Retina (tissue), 1 donor: ENCODE measurements around the gene H2BW1.
"Not testable (repeated sequence)": the region's sequence is repeated elsewhere in the genome, so short reads cannot be mapped to it uniquely, and the experiment has no call there.

Experiments
- DNase-seq: peaks from one replicate; pipeline ENCODE4 v3.0.0-alpha.2; 2016

The H2BW1 gene, protein sequence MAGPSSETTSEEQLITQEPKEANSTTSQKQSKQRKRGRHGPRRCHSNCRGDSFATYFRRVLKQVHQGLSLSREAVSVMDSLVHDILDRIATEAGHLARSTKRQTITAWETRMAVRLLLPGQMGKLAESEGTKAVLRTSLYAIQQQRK

DNA sequence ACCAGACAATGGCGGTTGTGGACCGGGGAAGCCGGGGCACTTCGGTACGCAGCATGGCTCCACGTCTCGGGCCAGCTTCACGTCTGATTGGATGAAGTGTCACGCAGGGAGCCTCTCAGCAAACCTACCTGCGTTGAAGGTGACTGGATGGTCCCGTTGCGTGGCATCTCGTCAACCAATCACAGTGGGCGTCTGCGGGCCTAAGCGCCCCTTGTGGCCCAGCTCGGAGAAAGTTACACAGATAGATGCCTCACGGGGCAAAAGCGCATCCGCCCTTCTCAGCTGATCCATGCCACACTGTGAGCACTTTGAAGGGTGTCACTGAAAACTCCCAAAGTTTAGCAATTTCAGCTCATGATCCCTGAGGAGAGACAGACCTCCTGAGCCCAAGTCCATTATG is at the start of gene H2BW1:
TSS of gene H2BW1 (minus strand) at position 103 of the 400 bp plus-strand sequence. CDS start 132 bp downstream, outside the sequence.
- no peak for DNase-seq

DNA sequence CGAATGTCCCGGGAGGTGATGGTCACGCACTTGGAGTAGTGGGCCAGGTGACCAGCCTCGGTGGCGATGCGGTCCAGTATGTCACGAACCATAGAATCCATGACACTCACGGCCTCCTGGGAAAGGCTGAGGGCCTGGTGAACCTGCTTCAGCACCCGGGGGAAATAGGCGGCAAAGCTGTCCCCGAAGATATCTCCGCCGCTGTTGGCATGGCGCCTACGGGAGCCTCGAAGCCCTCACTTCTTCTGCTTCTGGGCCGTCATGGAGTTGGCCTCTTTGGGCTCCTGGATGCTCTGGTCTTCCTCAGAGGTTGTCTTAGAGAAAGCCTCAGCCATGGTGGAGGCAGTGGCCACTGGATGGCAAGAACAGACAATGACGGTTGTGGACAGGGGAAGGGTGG is 49.1 kb upstream of the H2BW1 start:
- not testable (repeated sequence) for DNase-seq

DNA sequence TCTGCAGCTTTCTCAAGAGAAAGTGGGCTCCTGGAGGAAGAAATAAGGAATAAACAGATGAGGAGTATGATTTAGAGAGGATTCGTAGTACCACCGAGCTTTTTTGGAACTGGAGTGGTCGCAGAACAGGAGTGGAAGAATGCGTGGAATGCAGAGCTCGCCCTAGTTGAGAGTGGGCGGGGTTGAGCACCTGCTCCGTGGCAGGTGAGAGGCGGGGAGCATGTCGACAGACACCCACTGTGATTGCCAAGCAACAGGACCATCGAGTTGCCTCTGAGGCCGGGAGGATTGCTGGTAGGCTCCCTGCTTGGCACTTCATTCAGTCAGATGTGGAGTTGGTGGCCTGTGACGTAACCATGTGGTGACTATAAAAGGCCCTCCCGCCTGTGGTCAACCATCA is 41.4 kb upstream of the H2BW1 start:
- not testable (repeated sequence) for DNase-seq

DNA sequence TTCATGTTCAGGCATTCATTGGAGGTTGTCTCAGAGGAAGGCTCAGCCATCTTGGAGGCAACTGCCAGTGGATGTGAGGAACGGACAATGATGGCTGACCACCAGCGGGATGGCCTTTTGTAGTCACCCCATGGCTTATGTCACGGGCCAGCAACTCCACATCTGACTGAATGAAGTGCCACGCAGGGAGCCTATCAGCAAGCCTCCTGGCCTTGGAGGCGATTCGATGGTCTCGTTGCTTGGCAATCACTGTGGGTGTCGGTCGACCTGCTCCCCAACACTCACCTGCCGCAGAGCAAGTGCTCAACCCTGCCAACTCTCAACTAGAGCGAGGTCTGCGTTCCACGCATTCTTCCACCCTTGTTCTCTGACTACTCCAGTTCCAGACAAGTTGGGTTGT is 33.7 kb upstream of the H2BW1 start:
- no peak for DNase-seq

DNA sequence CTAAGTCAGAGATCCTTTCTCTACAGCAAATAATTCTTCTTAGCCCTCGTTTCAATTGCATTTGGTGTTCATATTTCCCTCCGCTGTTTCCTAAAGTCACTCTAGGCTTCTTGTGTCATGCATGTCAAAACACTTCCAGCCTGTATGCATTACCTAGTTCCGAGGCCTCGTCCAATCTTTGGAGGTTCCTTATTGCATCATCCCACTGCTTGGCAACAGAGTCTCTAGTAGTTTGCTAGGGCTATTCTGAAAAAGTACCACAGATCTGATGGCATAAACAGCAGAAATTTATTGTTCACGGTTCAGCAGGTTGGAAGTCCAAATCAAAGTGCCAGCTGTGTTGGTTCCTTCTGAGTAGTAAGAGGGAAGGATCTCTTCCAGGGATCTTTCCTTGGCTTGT is 32.1 kb upstream of the H2BW1 start:
- DNase-seq = no peak

DNA sequence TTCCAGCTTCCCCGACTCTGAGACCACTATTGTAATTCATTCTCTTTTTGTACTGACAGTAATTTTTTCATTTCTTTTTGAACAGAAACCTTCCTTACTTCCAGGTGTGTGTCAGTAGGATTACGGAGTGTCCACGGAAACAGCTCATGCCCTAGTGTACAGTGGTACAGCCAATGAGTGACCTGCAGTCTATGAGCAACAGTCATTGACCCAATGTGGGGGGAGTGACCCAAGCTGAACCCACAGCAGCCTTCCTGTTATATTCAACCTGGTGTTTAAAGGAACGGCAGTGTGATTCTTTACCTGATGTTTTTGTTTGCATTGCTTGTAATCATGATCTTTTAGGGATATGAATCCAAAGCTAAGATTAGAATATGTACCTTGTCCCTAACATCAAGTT is 27.5 kb upstream of the H2BW1 start:
- no peak for DNase-seq

DNA sequence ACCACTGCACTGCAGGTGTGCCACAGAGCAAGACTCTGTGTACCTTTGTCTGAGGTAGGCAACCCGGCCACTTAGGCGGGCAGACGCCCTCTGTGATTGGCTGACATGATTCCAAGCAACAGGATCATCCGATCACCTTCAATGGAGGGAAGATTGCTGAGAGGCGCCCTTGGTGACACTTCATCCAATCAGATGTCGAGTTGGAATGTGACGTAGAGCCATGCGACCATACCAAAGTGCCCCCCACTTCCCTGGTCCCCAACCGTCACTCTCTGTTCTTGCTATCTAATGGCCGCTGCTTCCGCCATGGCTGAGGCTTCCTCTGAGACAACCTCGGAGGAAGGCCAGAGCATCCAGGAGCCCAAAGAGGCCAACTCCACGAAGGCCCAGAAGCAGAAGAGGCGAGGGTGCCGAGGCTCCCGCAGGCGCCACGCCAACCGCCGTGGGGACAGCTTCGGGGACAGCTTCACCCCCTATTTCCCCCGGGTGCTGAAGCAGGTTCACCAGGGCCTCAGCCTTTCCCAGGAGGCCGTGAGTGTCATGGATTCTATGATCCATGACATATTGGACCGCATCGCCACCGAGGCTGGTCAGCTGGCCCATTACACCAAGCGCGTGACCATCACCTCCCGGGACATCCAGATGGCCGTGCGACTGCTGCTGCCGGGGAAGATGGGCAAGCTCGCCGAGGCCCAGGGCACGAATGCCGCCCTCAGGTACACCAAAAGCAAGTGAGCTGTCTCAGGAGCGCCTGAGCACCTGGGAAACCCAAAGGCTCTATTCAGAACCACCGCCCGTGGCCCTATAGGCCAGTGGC is 26.4 kb upstream of the H2BW1 start, which contains the start of gene H2BW2:
TSS of gene H2BW2 (plus strand) at position 268 of the 817 bp plus-strand sequence. CDS start at position 307, 39 bp downstream.
- no peak for DNase-seq

DNA sequence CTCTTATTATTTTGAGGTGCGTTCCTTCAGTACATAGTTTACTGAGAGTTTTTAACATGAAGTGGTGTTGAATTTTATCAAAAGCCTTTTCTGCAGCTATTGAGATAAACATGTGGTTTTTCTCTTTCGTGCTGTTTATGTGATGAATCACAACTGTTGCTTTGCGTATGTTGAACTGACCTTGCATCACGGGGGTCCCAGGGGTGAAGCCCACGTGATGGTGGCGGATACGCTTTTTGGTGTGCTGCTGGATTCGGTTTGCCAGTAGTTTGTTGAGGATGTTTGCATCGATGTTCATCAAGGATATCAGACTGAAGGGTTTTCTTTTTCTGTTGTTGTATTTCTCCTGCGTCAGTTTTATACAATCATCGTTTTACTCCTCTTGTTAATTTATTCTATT is 4.6 kb upstream of the H2BW1 start:
- DNase-seq = no peak

DNA sequence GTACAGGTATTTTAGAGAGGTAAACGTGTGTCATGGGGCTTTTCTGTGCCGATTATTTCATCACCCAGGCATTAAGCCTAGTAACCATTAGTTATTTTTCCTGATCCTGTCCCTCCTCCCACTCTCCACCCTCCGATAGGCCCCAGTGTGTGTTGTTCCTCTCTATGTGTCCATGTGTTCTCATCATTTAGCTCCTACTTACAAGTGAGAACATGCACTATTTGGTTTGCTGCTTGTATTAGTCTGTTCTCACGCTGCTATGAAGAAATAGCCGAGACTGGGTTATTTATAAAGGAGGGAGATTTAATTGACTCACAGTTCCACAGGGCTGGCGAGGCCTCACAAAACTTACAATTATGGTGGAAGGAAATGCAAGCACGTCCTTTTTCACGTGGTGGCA is 2.1 kb upstream of the H2BW1 start:
- DNase-seq = not testable (repeated sequence)

DNA sequence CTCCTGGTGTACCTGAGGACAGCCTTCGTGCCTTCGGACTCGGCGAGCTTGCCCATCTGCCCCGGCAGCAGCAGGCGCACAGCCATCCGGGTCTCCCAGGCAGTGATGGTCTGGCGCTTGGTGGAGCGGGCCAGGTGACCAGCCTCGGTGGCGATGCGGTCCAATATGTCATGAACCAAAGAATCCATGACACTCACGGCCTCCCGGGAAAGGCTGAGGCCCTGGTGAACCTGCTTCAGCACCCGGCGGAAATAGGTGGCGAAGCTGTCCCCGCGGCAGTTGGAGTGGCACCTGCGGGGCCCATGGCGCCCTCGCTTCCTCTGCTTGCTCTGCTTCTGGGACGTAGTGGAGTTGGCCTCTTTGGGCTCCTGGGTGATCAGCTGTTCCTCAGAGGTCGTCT is 350 bp downstream of the H2BW1 start:
- DNase-seq = no peak

DNA sequence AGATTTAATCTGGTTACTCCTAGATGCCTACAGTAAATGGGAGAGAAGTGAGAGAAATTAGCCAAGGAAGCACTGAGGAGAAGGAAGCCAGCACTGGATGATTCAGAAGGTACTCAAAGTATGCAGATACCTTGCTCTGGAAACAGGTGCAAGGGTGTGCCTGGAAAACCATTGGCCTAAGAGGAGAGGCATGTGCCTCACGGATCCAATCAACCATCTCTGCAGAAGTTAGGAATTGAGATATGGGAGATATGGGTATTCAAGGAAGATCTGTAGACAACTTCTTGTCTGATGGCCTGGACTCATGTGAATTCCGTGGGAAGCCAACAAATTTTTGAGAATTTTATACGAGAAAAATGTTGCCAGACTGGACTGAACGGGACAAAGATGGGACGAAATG is 4.7 kb downstream of the H2BW1 start:
- DNase-seq = no peak

DNA sequence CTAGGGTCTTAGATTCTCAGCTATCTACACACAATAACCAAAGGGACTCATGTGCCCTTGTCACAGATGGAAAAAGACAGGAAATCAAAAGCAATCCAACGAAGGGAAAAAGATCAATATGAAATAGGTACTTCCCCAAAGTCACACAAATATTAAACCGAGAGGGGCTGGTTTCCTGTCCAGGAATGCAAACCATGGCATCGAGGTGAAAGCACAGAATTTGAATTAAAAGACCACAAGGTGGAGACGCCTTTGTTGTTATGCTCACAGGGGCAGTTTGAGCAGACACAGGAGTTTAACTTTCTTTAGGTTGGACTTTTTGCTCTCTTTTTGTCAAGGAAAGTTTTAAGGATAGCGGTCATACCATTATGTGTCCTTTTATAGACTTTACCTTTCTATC is 14.3 kb downstream of the H2BW1 start:
- no peak for DNase-seq

DNA sequence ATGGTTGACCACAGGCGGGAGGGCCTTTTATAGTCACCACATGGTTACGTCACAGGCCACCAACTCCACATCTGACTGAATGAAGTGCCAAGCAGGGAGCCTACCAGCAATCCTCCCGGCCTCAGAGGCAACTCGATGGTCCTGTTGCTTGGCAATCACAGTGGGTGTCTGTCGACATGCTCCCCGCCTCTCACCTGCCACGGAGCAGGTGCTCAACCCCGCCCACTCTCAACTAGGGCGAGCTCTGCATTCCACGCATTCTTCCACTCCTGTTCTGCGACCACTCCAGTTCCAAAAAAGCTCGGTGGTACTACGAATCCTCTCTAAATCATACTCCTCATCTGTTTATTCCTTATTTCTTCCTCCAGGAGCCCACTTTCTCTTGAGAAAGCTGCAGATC is 30.0 kb downstream of the H2BW1 start:
- DNase-seq = not testable (repeated sequence)

DNA sequence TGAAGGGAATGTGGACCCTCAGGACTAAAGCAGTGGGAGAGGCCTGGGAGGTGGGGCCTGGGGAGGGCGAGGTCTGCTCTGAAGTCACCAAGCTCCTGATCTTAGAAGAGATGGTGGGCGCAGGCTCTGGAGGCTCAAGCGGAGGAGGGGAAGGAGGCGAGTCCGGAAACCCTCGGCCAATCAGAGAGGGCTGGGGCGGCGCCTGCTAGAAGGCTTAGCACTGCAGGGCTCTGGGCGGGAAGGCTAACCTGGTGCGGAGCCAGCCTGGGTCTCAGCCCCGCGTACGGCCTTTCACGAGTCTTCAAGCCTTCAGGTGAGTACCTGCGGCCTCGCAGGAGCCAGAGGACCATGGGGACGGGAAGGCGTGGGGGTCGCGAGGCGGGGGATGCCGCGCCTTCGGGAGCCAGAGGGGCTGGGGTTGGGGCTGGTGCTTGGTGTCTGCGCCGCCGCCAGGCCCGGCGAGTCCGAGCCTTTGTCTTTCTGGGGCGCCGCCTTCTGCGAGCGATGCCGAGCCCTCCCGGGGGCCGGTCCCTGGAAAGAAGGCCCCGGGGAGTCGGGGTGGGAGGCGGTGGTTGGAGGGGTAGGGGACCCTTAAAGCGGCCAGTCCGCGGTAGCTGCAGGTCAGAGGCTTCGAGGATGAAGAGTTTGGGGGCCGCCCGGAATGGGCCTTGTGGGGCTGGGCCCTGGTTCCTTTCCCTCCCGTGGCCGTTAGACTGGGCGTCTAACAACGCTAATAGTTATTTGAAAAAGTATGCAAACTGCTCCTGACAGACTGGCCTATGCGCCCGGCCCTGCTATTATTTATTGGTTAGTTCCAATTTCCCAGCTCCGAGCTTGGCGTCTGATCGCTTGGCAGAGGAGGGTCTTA is 50.9 kb downstream of the H2BW1 start, which contains the start of gene TMSB15B:
TSS of gene TMSB15B (plus strand) at position 217 of the 868 bp plus-strand sequence.
- not testable (repeated sequence) for DNase-seq
